Measurements from ENCODE around the gene GMDS.
A peak's percentile ranks its signal among the peaks of the same experiment; 100 is the strongest.

Gene GMDS

DNA sequence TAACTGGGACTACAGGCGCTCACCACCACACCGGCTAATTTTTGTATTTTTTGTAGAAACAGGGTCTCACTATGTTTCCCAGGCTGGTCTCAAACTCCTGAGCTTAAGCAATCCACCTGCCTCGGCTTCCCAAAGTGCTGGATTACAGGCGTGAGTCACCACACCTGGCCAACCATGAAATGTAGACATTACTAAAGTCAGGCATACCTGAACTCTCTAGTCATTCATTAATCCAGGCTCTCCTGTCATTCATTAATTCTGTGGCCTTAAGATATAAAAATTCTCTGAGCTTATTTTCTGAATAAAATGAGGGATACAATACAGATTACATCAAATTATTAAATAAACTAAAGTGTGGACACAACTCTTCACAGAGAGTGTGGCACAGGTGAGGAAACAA, 159.7 kb downstream of the GMDS start:
- no peak for DNase-seq

DNA sequence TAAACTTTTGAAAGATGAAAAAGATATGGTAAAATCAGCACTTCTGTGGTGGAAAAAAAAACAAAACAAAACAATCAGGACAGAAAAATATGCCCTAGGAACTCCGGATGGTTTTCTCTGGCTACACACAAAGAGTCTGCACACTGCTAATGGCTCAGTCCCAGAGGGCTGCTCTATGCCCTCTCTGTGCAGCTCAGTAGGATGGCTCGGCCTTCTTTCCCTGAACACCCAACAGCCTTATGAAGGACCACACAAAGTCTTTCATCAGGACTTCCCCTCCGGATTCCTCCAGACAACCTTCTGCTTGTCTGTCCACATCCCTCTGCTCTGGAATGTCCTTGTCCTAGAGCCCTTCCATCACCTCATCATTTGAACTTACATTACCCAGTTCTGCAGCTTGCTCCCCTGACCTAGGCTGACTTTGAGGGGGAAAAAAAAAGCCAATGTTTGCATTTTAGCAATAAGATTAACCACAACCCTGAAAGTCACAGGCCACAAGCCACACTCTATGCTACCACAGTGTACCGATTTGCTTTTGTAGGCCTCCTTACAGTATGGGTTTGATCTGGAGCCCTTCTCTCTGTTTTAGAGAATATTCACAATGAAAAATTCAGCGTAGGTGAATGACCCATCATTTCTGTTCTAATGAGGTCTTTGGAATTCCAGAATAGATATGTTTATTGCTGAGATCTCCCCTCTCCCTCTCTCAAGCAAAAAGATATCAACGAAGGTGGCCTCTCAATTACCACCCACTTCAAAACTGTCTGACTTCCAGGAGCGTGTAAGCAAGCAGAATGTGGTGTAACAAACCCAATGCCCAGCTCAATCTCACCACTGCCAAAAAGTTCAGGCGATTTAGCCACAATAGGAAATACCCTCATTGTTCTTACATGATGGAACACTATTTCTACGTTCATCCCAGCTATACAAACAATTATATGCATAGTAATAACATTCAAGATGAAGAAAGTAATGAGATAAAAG, 164.0 kb downstream of the GMDS start:
- DNase-seq: peak; percentile 47

DNA sequence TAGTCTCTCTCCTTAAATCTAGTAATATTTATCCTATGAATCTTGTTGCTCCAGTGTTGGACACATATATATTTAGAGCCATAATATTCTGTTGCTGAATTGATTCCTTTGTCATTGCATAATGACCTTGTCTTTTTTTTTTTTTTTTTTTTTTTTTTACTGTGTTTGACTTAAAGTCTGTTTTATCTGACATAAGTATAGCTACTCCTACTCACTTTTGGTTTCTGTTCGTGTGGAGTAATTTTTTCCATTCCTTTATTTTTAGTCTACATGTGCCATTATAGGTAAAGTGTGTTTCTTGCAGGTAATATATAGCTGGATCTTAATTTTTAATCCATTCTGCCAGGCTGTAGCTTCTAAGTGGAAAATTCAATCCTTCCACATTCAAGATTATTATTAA, 166.5 kb downstream of the GMDS start:
- no peak for DNase-seq

DNA sequence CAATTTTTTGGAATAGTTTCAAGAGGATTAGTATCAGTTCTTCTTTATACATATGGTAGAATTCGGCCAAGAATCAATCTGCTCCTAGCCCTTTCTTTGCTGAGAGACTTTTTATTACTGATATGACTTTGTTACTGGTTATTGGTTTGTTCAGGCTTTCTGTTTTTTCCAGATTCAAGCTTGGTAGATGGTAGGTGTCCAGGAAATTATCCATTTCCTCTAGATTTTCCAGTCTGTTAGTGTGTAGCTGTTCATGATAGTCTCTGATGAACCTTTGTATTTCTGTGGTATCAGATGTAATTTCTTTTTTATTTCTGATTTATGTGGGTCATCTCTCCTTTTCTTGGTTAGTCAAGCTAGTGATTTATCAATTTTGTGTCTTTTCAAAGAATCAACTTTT, 167.6 kb downstream of the GMDS start:
- no peak for DNase-seq

DNA sequence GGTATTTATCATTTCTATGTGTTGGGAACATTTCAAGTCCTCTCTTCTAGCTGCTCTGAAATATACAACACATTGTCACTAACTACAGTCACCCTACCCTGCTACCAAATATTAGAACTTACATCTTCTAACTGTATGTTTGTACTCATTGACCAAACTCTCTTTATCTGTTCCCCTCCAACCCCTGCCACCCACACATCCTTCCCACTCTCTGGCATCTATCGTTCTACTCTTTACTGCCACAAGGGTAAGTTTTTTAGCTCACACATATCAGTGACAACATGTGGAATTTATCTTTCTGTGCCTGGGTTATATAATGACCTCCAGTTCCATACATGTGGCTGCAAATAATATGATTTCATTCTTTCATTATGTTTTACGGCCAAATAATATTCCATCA, 171.9 kb downstream of the GMDS start:
- no peak for DNase-seq

DNA sequence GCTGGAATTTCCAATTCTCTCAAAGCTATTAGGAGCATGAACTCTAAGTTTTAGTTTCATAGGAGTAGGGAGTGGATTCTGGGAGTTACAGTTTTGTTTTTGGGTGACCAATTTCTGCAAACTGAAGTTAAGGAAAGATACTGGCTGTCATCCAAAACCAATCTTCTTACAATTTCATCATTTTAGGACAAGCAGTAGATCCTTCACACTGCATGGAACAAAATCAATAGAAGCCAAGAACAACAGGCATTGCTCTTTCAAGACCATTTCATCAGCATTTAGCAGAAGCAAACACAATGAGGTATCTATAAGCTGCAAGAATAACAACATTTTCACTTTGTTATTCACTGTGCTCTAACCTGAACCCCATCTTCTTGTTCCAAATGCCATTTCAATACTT, 173.0 kb downstream of the GMDS start:
- no peak for DNase-seq

DNA sequence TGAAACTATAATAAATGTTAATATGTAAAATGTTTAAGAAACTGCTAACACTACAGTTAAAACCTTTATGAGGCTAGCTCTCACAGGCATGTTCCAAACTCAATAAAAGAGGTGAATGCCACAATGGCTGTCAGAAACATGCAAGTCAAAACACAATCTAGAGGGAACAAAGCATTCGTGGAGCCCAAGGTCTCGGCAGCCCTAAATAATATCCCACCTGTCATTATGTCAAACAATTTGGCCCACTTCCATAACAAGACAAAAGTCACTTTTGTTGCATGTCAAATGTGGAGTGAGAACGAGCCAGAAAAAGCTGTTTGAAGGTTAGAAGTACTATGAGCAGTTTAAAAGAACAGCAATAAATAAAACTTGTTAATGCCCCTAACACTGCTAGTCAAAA, 181.9 kb downstream of the GMDS start:
- no peak for DNase-seq

DNA sequence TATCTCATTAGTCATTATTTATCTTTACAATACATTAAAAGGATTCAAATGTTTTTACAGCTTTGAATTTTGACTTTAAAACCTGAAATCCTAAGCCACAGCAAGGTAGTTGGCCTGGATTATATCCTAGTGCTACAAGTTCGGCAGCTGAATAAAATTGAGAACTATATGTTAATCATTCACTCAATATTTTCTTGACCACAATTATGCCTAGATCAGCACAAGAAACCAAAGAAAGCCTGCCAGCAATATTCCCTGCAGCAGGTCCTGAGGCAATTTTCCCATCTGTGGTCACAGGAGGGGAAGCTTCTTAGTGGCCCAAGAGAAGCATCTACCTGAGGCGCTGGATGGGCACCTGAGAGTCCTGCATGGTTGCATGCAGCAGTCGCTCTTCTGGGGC, 183.5 kb downstream of the GMDS start:
- DNase-seq: no peak

DNA sequence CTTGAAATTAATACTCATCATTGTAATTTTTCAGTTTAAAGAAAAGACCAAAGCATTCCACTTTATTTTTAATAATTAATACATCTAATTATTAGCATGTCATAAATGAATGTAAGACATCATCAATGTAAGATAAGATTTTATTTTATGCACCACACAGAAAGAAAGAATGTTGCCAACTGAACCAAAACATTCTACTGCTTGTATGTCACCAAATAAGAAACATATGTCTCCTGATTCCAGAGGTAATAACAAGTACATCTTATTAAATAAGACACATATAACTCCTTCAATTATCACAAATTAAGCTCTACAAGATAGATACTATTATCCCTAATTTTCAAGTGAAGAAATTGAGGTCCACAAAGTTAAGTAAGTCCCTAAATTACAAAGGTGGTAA, 189.5 kb downstream of the GMDS start:
- no peak for DNase-seq

DNA sequence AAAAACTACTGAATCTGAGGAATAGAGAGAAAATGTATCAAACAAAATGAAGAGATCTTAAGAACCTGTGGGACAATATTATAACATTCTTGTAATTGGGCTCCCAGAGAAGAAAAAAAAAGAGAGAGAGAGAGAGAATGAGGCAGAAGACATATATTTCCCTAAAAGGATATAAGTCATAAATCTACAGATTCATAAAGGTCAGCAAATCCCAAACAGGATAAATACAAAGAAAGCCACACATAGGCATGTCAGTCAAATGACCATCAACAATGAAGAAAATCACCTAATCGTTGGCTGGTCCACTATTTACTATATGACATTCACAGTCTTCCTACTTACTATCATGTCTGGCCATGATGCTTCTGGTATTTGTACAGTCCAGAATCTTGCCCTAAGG, 190.3 kb downstream of the GMDS start:
- no peak for DNase-seq

DNA sequence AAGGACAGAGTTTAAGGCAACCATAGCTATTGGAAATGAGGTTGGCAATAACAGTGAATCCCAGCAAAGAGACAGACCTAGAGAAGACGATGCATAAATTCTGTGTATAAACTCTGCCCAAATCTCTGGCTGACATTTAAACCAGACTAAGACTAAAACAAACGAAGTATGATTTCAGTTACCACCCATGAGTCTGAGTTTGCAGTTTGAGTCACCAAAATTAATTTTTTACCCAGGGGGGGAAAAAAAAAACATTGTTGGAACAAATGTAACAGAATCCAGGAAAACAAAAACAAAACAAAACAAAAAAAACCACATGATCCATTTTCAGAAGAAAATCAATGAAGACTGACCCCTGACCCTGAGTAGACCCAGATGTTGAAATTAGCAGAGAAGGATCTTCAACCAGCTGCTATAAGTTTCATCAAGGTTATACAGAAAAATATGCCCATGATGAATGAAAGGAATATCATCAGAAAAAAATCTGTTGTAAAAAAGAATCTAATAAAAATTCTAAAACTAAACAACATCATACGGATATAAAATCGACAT, 190.8 kb downstream of the GMDS start:
- DNase-seq: no peak

DNA sequence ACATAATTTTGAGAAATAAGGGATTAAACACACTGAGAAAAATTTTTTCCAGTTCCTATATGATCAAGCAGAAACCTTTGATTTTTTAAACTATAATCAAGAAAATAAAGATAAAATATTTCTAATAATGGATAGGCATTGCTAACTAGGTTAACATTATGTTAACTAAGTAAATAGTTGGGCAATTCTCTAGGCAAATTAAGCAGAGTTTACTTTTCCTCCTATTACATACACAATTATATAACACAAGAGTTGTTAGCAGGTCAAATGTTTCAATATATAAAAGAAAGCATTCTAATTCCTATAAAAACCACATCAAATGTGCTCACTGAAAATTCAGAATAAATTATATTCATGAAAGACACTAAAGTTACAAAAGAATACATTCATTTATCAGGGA, 191.7 kb downstream of the GMDS start:
- no peak for DNase-seq

DNA sequence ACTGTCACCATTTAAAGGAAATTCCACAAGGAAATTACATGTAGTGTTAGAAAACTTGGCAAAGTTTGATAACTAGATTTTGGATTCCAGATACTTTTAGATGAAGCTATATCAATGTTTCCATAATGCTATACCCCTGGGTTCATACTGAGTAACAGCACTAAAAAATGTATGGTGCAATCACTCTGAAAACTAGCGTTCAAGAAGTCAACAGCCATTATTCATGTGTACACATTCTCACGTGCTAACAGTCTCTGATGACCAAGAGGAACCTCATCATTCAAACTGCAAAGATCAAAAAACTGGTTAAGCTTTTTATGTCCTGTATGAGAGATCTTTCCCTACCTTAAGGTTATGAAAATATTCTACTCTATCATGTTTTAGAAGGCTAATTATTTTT, 197.6 kb downstream of the GMDS start:
- no peak for DNase-seq

DNA sequence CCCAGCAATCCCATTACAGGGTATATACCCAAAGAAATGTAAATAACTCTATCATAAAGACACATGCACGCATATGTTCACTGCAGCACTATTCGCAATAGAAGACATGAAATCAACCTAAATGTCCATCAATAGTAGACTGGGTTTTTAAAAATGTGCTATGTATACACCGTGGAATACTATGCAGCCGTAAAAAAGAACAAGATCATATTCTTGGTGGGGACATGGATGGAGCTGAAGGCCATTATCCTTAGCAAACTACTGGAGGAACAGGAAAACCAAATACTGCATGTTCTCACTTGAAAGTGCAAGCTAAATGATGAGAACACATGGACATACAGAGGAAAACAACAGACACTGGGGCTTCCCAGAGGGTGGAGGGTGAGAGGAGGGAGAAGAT, 201.2 kb downstream of the GMDS start:
- DNase-seq: no peak

DNA sequence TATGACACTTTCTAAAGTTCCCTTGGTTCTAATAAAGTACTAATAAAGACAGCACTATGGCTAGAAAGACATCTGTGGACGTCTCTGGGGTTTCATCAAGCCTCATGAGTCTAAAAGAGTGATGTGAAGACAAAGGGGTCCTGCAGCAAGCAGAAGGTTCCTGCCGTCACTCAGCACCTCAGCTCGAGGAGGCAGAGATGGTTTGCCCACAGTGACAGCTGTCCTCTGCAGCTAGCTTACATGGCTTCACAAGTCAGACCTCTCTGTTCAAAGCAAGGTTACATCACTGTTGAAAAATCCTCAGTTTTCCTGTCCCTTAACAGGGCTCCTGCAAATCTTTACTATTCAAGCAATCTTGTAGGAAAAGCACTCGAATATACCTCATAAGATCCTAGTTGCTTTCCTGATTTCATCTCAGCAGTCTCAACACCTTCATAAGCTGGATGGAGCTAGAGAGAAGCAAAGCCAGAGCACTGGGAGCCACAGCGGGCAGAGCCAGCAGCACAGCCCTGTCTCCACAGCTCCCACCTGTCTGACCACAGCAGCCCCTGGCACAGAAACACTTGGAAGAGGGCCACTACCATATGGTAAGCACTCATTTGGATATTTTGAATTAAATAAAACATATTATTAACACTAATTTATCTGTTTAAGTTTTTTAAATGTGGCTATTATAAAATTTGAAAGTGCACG, 202.3 kb downstream of the GMDS start:
- DNase-seq: no peak

DNA sequence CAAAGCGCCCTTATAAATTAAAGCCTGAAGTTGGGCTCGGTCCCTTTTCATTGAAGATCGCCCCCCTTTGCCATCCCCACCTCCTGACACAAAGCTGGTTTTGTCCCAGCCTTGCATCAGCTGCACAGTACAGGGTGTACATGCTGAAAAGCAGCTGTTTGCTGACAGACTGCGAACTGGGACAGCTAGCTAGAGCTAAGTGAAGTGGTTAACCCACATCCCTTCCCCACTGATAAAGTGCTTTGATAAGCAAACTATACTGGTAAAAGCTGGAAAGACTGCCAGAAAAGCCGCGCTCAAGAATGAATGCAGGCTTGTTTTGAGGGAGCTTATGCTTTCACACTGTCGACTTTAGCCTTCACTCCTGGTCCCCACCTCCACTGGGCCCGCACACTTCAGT, 207.3 kb downstream of the GMDS start:
- DNase-seq: no peak

DNA sequence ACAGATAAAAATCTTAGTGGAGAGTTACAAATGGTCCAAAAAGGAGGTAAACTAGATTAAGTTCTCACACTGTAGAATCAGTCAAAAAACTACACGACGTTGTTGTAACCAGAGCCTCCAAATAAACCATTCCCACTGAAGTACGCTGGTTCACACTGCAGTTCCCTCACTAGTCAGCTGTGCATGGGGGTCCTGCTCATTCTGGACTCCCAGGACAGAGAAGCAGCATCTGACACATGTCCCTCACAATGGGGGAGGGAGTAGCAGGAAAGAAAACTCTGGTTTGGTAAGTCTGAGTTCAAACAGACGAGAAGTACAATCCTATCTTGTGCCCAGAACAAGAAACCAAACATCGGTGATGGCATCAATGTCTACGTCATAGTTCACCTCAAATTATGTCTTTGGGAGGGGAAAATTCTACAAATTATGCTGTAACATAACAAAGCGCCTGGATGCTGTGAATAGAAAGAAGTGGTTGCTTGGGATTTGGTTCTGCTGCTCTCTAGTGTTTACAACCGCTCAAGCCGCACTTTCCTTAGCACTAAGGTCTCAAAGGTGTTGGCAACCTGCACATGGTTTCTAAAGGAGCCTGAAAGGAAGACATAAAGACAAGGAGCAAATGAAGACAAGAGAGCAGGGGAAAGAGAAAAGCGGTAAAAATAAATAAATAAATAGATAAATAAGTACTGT, 208.0 kb downstream of the GMDS start:
- no peak for DNase-seq

DNA sequence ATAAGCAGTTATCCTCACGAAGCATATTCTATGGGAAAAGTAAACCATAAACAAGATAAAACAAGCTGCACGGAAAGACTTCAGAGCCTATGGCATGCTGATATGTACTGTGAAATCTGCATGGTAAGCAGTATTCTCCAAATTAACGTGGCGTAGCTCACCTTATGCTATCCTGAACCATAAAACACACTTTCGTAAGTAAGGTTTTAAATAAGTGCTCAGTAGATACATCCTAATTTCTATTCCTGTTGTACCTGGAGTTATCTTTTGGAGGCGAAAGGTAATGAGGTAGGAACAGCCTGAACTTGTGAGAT, 208.7 kb downstream of the GMDS start:
- DNase-seq: no peak

DNA sequence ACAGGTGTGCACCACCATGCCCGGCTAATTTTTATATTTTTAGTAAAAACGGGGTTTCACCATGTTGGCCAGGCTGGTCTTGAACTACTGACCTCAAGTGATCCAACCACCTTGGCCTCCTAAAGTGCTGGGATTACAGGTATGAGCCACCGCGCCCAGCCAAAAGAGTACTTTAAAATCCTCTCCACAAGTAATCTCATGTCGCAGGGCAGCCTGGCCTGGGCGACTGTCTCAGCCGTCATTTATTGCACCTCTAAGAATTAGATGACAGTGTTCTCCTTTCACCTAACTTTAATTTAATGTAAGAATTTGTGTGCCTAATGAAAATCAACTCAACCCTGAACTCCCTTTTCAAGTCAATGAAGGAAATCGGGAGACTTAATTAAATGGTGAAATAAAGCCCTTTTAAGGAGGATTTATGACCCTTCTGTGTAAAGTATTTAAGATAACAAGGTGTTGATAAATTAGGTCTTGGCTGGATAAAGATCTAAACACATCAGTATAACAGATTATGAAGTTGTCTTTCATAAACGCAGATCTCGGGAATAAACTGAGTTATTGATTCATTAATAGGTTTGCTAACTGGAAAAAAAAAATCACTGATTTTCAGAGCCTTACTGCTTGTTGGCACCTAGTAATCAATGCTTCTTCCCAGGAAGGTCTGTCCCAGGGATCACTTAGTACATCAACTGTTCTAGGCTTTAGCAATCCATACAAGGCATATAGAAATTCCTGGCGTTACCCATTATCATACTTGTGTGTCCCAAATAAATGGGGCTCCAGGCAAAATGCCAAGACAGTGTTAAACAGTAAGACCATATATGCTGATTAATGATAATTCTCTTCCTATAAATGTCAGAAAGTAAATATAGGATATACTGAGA, 209.3 kb downstream of the GMDS start:
- no peak for DNase-seq

DNA sequence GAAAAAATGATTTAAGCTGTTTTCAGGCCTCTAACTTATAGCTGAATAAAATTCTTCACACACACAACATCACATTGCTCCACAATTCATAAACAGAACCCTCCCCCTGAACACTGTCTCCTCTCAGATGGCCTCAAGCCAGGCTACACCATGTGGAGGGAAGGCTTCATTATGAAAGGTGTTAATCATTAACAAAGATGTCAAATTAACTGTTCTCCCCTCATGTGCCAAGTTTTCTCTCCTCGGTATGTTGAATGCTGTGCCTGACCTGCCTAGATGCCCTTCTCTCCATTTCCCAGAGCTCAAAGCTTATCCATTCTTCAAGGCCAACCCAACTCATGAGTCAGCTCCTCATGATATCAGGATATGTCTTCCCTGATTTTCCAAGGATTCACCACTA, 210.4 kb downstream of the GMDS start:
- no peak for DNase-seq

DNA sequence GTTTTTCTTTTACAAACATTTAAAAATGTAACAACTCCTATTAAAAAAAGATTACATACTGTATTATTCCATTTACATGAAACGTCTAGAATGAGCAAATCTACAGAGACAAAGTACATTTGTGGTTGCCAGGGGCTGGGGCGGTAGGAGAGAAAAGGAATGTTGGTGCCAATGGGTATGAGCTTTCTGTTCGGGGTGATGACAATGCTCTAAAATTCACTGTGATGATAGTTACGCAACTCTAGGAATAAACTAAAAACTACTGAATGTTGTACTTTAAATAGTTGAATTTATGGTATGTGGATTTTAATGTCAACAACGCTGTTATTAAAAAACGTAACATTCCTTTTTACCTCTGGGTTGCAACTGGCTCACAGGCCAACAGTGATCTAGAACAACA, 211.1 kb downstream of the GMDS start:
- no peak for DNase-seq

DNA sequence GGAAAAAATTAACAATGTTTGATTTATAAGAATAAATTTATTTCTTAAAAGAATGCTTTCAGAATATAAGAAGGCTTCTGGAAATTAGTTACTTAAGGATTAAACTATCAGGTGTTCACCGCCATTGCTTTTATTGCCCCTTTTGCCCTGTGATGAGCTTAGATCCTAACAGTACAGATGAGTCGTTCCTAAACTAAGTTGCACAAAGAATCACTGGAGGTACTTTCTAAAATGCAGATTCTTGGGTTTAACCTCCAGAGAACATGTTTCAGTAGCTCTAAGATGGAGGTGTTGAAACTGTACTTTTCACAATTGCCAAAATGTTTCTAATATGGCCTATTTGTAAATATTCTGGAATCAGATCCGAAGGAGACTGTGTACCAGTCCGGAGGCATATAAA, 211.9 kb downstream of the GMDS start:
- DNase-seq: no peak
